BLaER1 (cell line): ENCODE results near the gene NAA10.

Source experiments
- H3K27ac ChIP-seq: shearing (Covaris generic); formaldehyde crosslinking; 2 replicates; pipeline ENCODE4 v1.8.1; 2022
- H3K27me3 ChIP-seq: shearing (Covaris generic); formaldehyde crosslinking; 2 replicates; pipeline ENCODE4 v1.8.1; 2022
- H3K36me3 ChIP-seq: shearing (Covaris generic); formaldehyde crosslinking; 2 replicates; pipeline ENCODE4 v1.8.1; 2022
- H3K4me1 ChIP-seq: shearing (Covaris generic); formaldehyde crosslinking; 2 replicates; pipeline ENCODE4 v1.8.1; 2022
- H3K4me2 ChIP-seq: shearing (Covaris generic); formaldehyde crosslinking; 2 replicates; pipeline ENCODE4 v1.8.1; 2022
- H3K4me3 ChIP-seq: shearing (Covaris generic); formaldehyde crosslinking; 2 replicates; pipeline ENCODE4 v1.8.1; 2022
- H3K9ac ChIP-seq: shearing (Covaris generic); formaldehyde crosslinking; 2 replicates; pipeline ENCODE4 v1.8.1; 2022
- H3K9me3 ChIP-seq: shearing (Covaris generic); formaldehyde crosslinking; 2 replicates; pipeline ENCODE4 v1.8.1; 2022
- H4K20me1 ChIP-seq: shearing (Covaris generic); formaldehyde crosslinking; 2 replicates; pipeline ENCODE4 v1.8.1; 2022
- Cebpa-rat ChIP-seq: shearing (Covaris generic); IDR thresholded peaks from 2 replicates; pipeline ENCODE4 v1.8.1; 2022

Gene NAA10

DNA sequence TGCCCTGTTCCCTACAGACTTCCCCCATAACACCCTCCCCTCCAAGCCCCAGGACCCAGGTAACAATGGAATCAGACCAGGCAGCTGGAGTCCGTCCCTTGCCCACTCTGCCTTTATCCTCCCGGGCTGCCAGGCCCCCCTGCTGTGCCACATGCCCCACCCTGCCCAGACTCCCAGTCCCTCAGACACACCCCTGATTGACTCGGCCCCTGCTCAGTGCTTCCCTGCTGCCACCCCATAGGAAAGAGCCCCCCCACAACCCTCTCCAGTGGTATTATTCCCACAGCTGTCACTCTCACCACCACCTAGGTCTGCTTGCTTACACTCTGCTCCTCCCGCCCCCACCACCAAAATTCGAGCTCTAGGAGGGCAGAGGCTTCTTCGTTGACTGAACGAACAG, 4.7 kb upstream of the NAA10 start:
- H3K4me2 ChIP-seq: peak overlapping the region; percentile 80
- H3K27ac ChIP-seq: peak overlapping the region; percentile 44; the same call in 1 of the 2 replicates
- H3K9ac ChIP-seq: peak overlapping the region; percentile 47; the same call in 1 of the 2 replicates
- H3K4me1 ChIP-seq: peaks cover 62% of the 10 kb centered on the region
- H3K27me3 ChIP-seq: peaks cover 84% of the 10 kb centered on the region
- no peak for TF ChIP-seq Cebpa-rat
- no peaks in the 10 kb centered on the region for H3K9me3 ChIP-seq
- peak overlapping the region; percentile 20; the same call in 1 of the 2 replicates for H3K4me3 ChIP-seq
- H4K20me1 ChIP-seq: peaks cover 82% of the 10 kb centered on the region
- H3K36me3 ChIP-seq: no peaks in the 10 kb centered on the region

DNA sequence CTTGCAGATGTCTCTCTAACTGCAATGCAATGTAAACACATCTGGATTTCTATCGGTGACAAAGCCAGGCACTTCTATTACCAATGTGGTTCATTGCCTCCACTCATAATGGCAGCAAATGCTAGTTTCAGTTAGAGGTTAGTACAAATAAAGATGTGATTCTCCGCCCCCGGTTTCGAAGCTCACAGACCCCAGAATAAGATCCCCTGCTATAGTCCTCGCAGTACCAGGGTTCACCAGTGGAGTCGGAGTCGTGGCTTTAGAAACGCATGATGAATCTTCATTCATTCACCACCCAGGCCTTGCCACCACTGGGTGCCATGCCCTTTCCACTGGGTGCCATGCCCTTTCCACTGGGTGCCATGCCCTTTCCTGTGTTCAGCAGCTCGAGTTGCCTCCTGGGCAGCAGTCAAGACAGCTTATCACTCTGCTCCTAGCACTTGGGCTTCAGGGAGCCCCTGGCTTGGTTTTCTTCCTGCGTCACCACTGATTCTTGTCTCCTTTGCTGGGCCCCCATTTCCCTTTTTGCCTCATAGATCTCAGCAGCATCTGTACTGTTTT, 3.5 kb upstream of the NAA10 start:
- Histone ChIP-seq H3K27me3 (peaks cover 85% of the 10 kb centered on the region), H3K27ac (no peak overlapping the region), H3K9ac (no peak overlapping the region), H3K4me2 (no peak overlapping the region), H3K4me3 (no peak overlapping the region), H3K9me3 (no peaks in the 10 kb centered on the region), H4K20me1 (peaks cover 82% of the 10 kb centered on the region), H3K4me1 (peaks cover 58% of the 10 kb centered on the region), H3K36me3 (no peaks in the 10 kb centered on the region)
- TF ChIP-seq Cebpa-rat: no peak

DNA sequence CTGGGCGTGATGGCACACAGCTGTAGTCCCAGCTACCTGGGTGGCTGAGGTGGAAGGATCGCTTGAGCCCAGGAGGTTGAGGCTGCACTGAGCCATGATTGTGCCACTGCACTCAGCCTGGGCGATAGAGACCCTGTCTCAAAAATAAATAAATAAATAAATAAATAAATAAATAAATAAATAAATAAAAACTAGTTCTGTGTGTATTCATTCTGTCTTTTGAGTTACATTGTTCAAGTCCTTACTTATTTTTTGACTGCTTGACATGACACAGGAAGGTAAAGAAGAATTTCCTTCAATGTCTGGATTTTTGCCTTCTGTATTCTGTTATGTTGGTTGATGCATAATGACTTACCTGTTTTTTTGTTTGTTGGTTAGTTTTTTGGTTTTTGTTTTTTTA, 2.2 kb upstream of the NAA10 start:
- no peak overlapping the region for H3K9ac ChIP-seq
- no peak for TF ChIP-seq Cebpa-rat
- peaks cover 48% of the 10 kb centered on the region for H3K4me1 ChIP-seq
- no peaks in the 10 kb centered on the region for H3K9me3 ChIP-seq
- no peak overlapping the region for H3K4me3 ChIP-seq
- H3K36me3 ChIP-seq: peaks cover 12% of the 10 kb centered on the region
- H4K20me1 ChIP-seq: peaks cover 82% of the 10 kb centered on the region
- no peak overlapping the region for H3K27ac ChIP-seq
- no peak overlapping the region for H3K4me2 ChIP-seq
- peaks cover 86% of the 10 kb centered on the region for H3K27me3 ChIP-seq

GRCh38 chrX:153935326-153935851, 552 bp upstream of the NAA10 start:
- Histone ChIP-seq H3K4me3 (peak overlapping the region; percentile 77), H4K20me1 (peaks cover 89% of the 10 kb centered on the region), H3K9ac (peak overlapping the region; percentile 70), H3K4me2 (peak overlapping the region; percentile 83), H3K4me1 (peaks cover 47% of the 10 kb centered on the region), H3K27me3 (peaks cover 87% of the 10 kb centered on the region), H3K36me3 (peaks cover 29% of the 10 kb centered on the region), H3K27ac (peak overlapping the region; percentile 71), H3K9me3 (no peaks in the 10 kb centered on the region)
- no peak for TF ChIP-seq Cebpa-rat

DNA sequence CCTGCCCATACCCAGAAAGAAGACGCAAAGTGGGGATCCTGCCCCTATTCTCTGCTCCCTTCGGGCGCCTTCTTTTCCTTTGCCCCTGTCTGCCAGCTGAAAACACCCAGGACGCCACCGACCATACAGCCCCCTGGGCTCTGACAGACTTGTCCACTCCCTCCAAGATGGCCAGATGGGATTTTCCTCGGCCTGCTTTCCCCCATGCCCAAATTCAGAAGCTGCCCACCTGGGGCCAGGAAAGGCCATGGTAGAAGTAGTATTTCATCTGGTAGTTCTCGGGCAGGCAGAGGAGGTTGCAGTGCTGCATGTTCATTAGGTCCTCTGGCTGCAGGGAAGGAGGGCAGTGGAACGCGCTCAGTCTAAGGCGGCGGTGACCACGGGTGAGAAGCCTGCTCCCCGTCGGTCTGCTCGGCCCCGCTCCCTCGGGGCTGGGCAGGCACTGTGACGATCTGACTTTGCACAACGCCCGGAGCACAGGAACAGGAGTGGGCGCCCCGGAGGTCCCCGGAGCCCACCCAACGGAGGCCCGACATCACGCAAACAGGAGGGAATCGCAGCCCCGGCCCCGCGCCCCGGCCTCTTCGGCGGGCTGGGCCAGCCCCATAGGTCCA, 582 bp downstream of the NAA10 start:
- peak overlapping the region; percentile 90 for H3K27ac ChIP-seq
- H4K20me1 ChIP-seq: peaks cover 89% of the 10 kb centered on the region
- H3K4me1 ChIP-seq: peaks cover 47% of the 10 kb centered on the region
- H3K36me3 ChIP-seq: peaks cover 40% of the 10 kb centered on the region
- peak overlapping the region; percentile 91 for H3K9ac ChIP-seq
- H3K4me2 ChIP-seq: peak overlapping the region; percentile 81
- H3K9me3 ChIP-seq: no peaks in the 10 kb centered on the region
- peaks cover 80% of the 10 kb centered on the region for H3K27me3 ChIP-seq
- H3K4me3 ChIP-seq: peak overlapping the region; percentile 77
- TF ChIP-seq Cebpa-rat: no peak

DNA sequence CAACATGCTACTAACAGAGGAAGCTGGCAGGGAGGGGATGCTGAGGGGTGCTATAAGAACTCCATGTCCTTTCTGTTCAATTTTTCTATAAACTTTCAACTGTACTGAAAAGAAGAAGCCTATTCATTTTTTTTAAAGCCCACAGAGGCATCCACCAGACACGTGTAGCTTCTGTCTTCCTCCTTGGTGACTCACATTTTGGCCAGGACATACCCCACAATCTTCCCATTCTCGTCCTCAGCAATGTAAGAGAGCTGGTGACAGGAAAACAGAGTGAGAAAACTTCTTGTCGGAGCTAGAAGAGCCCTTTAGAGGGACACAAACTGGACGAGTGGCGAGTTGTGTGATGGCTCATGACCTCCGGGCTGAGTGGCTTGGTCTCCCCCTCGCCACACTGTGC, 1.1 kb downstream of the NAA10 start:
- H3K4me1 ChIP-seq: peaks cover 51% of the 10 kb centered on the region
- H3K4me3 ChIP-seq: peak overlapping the region; percentile 77
- TF ChIP-seq Cebpa-rat: no peak
- peak overlapping the region; percentile 90 for H3K27ac ChIP-seq
- H3K9me3 ChIP-seq: no peaks in the 10 kb centered on the region
- peaks cover 89% of the 10 kb centered on the region for H4K20me1 ChIP-seq
- H3K27me3 ChIP-seq: peaks cover 77% of the 10 kb centered on the region
- H3K9ac ChIP-seq: peak overlapping the region; percentile 91
- H3K4me2 ChIP-seq: peak overlapping the region; percentile 81
- H3K36me3 ChIP-seq: peaks cover 41% of the 10 kb centered on the region

GRCh38 chrX:153932220-153932915, 2.5 kb downstream of the NAA10 start:
- peaks cover 41% of the 10 kb centered on the region for H3K36me3 ChIP-seq
- H3K27ac ChIP-seq: no peak overlapping the region
- no peak for TF ChIP-seq Cebpa-rat
- H3K9me3 ChIP-seq: no peaks in the 10 kb centered on the region
- H4K20me1 ChIP-seq: peaks cover 87% of the 10 kb centered on the region
- H3K27me3 ChIP-seq: peaks cover 64% of the 10 kb centered on the region
- H3K9ac ChIP-seq: no peak overlapping the region
- H3K4me3 ChIP-seq: no peak overlapping the region
- no peak overlapping the region for H3K4me2 ChIP-seq
- H3K4me1 ChIP-seq: peaks cover 60% of the 10 kb centered on the region

GRCh38 chrX:153931748-153932147, 3.1 kb downstream of the NAA10 start:
- no peak overlapping the region for H3K9ac ChIP-seq
- no peak for TF ChIP-seq Cebpa-rat

GRCh38 chrX:153931151-153931550, 3.7 kb downstream of the NAA10 start:
- Histone ChIP-seq H3K27me3 (peaks cover 55% of the 10 kb centered on the region), H3K36me3 (peaks cover 41% of the 10 kb centered on the region), H4K20me1 (peaks cover 91% of the 10 kb centered on the region), H3K4me2 (no peak overlapping the region), H3K27ac (peak overlapping the region; percentile 72; the same call in 1 of the 2 replicates), H3K4me3 (no peak overlapping the region), H3K9ac (no peak overlapping the region), H3K4me1 (peaks cover 68% of the 10 kb centered on the region), H3K9me3 (no peaks in the 10 kb centered on the region)
- TF ChIP-seq Cebpa-rat: no peak

More at GRCh38 chrX:153931748-153932147, 3.1 kb downstream of the NAA10 start:
- Histone ChIP-seq H4K20me1 (peaks cover 89% of the 10 kb centered on the region), H3K4me3 (no peak overlapping the region), H3K27ac (no peak overlapping the region), H3K4me2 (no peak overlapping the region), H3K27me3 (peaks cover 59% of the 10 kb centered on the region), H3K4me1 (peaks cover 65% of the 10 kb centered on the region), H3K36me3 (peaks cover 41% of the 10 kb centered on the region), H3K9me3 (no peaks in the 10 kb centered on the region)
